Mammary epithelial cell (primary cell): Measurements from ENCODE around the gene PHF3.

Experiments
- EZH2 ChIP-seq: IDR thresholded peaks from 2 replicates; pipeline ENCODE4 v1.6.1; 2012; ENCODE audit warnings: low read length, inconsistent platforms, borderline replicate concordance
- TF ChIP-seq, protein P1 (sequence below), 2 donors: IDR thresholded peaks in 1 of 2; conservative IDR thresholded peaks in 1 of 2; 2 replicates each; pipeline ENCODE4 v1.5.1; 2011 to 2012; ENCODE audit warnings: inconsistent platforms in 2 of 2, low read length in 2 of 2, mild to moderate bottlenecking in 2 of 2, control low read depth in 1 of 2, low read depth in 1 of 2; ENCODE audit not compliant: insufficient read depth in 1 of 2; ENCODE audit errors: extremely low read depth in 1 of 2

DNA sequence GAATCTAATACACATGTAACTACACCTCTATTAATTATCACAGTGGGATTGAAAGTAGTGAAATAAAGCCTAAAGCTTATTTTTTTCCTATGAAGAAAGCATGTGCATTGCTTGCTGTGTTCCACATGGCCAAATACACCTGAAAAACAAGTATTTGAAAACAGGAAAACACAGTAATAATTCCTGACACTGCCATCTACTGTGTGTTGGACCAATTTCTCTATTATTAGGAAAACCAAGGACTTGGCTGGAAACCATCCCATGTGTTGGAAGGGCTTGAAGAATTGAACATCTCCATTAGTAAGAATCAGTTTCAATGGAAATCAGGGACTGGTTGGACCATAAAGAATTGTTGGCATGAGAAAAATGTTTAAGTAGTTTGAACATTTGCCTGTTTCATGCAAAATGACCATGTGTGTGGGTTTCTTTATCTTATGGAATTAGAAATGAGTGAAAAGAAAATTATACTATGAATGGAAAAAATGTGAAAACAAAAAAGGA lies 124.1 kb downstream of the PHF3 start:
- no peak for TF ChIP-seq EZH2
- TF ChIP-seq, protein P1, sequence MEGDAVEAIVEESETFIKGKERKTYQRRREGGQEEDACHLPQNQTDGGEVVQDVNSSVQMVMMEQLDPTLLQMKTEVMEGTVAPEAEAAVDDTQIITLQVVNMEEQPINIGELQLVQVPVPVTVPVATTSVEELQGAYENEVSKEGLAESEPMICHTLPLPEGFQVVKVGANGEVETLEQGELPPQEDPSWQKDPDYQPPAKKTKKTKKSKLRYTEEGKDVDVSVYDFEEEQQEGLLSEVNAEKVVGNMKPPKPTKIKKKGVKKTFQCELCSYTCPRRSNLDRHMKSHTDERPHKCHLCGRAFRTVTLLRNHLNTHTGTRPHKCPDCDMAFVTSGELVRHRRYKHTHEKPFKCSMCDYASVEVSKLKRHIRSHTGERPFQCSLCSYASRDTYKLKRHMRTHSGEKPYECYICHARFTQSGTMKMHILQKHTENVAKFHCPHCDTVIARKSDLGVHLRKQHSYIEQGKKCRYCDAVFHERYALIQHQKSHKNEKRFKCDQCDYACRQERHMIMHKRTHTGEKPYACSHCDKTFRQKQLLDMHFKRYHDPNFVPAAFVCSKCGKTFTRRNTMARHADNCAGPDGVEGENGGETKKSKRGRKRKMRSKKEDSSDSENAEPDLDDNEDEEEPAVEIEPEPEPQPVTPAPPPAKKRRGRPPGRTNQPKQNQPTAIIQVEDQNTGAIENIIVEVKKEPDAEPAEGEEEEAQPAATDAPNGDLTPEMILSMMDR (conservative IDR thresholded peaks at IDR 0.05 in 1 of 2, IDR thresholded peaks at IDR 0.05 in 1 of 2; ENCODE audit: extremely low read depth in 1 of 2, insufficient read depth in 1 of 2, low read depth in 1 of 2, low read length in 2 of 2), result no peak
